AG04449 (cell line): ENCODE measurements around the gene HCRTR2.
"Not testable (repeated sequence)": the region's sequence is repeated elsewhere in the genome, so short reads cannot be mapped to it uniquely, and the experiment has no call there.

Experiments used
- CTCF ChIA-PET: fragments of 350-600 bp; formaldehyde crosslinking; extraction: SDS; loops from one replicate; lab custom pipeline; 2021; ENCODE audit warnings: antibody characterized with exemption; lab: Yijun Ruan, JAX
- POLR2A ChIA-PET: fragments of 400-600, 350-600 bp; formaldehyde crosslinking; extraction: SDS; loops from one replicate; lab custom pipeline; 2020; ENCODE audit warnings: antibody characterized with exemption, inconsistent platforms; lab: Yijun Ruan, JAX
- DNase-seq: peaks from one replicate; pipeline ENCODE4 v3.0.0-alpha.2; 2010; ENCODE audit warnings: low read depth, low spot score
- H3K4me3 ChIP-seq: 2 replicates; pipeline ENCODE4 v1.5.1; 2011; ENCODE audit warnings: low read depth, mild to moderate bottlenecking, control low read depth, low read length
- CTCF ChIP-seq: IDR thresholded peaks from one replicate; pipeline ENCODE4 v1.5.1; 2011; ENCODE audit warnings: mild to moderate bottlenecking, moderate library complexity, low read length, control low read depth, inconsistent platforms; ENCODE audit not compliant: insufficient read depth; ENCODE audit errors: missing control alignments

The HCRTR2 gene

GRCh38 chr6:55142610-55143009 lies 31.7 kb upstream of the HCRTR2 start:
- no peak for TF ChIP-seq CTCF
- CTCF ChIA-PET, result no interaction called here
- POLR2A ChIA-PET, result no interaction called here
- H3K4me3 ChIP-seq, result no peak overlapping the region
- no peak for DNase-seq

- no peak for TF ChIP-seq CTCF
- ChIA-PET CTCF (no interaction called here), POLR2A (no interaction called here)
- no peak overlapping the region for H3K4me3 ChIP-seq
- DNase-seq, result no peak
These were observed 21.0 kb upstream of the HCRTR2 start for GRCh38 chr6:55153284-55153683.

GRCh38 chr6:55158784-55159183 lies 15.5 kb upstream of the HCRTR2 start:
- POLR2A ChIA-PET, DNase-seq, CTCF ChIA-PET, H3K4me3 ChIP-seq: not testable (repeated sequence)

- CTCF ChIA-PET, result no interaction called here
These were observed 6.5 kb upstream of the HCRTR2 start for GRCh38 chr6:55167860-55168259.

GRCh38 chr6:55175078-55176049 lies 1.0 kb downstream of the HCRTR2 start:
- DNase-seq, result no peak
- CTCF ChIA-PET, result no interaction called here
- no peak overlapping the region for H3K4me3 ChIP-seq
- no peak for TF ChIP-seq CTCF
- POLR2A ChIA-PET, result no interaction called here

More at GRCh38 chr6:55167860-55168259, 6.5 kb upstream of the HCRTR2 start:
- DNase-seq, result no peak
- no peak overlapping the region for H3K4me3 ChIP-seq
- no peak for TF ChIP-seq CTCF
- POLR2A ChIA-PET, result no interaction called here

GRCh38 chr6:55176958-55177357 lies 2.6 kb downstream of the HCRTR2 start:
- H3K4me3 ChIP-seq, result no peak overlapping the region
- DNase-seq, result no peak
- TF ChIP-seq CTCF, result no peak
- ChIA-PET POLR2A (no interaction called here), CTCF (no interaction called here)

GRCh38 chr6:55180258-55180657 lies 5.9 kb downstream of the HCRTR2 start:
- DNase-seq, result no peak
- no peak overlapping the region for H3K4me3 ChIP-seq
- TF ChIP-seq CTCF, result no peak
- CTCF ChIA-PET, result no interaction called here
- POLR2A ChIA-PET, result no interaction called here
